HepG2 (cell line): ENCODE measurements around the gene CPHXL.

ENCODE experiments used
- EZH2 ChIP-seq: conservative IDR thresholded peaks from 2 replicates; pipeline ENCODE4 v1.6.1; 2012; ENCODE audit warnings: mild to moderate bottlenecking, low read depth, low read length, moderate library complexity
- KDM1A ChIP-seq: IDR thresholded peaks from 2 replicates; pipeline ENCODE4 v1.6.1; 2016; ENCODE audit warnings: missing compliant biosample characterization
- KLF16 ChIP-seq, 2 experiments: sonication (generic) in 1 of 2; formaldehyde crosslinking in 1 of 2; IDR thresholded peaks; 2 replicates each; pipeline versions ENCODE4 v1.6.1 to v1.8.0; 2016 to 2023; ENCODE audit warnings: missing genetic modification reagents in 2 of 2, missing compliant biosample characterization in 1 of 2
- NKX3-1 ChIP-seq: sonication (generic); formaldehyde crosslinking; IDR thresholded peaks from 2 replicates; pipeline ENCODE4 v1.5.0; 2020; ENCODE audit warnings: missing genetic modification reagents
- RFXANK ChIP-seq: IDR thresholded peaks from 2 replicates; pipeline ENCODE4 v1.6.1; 2016
- ZNF768 ChIP-seq: sonication (generic); formaldehyde crosslinking; IDR thresholded peaks from 2 replicates; pipeline ENCODE4 v1.4.0; 2020; ENCODE audit warnings: missing genetic modification reagents
- TF ChIP-seq, protein P1 (sequence below): sonication (generic); formaldehyde crosslinking; IDR thresholded peaks from 2 replicates; pipeline ENCODE4 v1.5.0; 2020; ENCODE audit warnings: mild to moderate bottlenecking, missing genetic modification reagents, moderate library complexity
- TF ChIP-seq, protein P2 (sequence below), 2 experiments: sonication (generic) in 1 of 2; formaldehyde crosslinking in 1 of 2; IDR thresholded peaks; 2 replicates each; pipeline versions ENCODE4 v1.5.1 to v1.6.1; 2011 to 2020; ENCODE audit warnings: borderline replicate concordance in 1 of 2, low read depth in 1 of 2, low read length in 1 of 2, mild to moderate bottlenecking in 1 of 2, missing genetic modification reagents in 1 of 2, moderate library complexity in 1 of 2

- TF ChIP-seq ZNF768, result no peak
- no peak for TF ChIP-seq KDM1A (CRISPR knock-in tag)
- TF ChIP-seq, protein P1, sequence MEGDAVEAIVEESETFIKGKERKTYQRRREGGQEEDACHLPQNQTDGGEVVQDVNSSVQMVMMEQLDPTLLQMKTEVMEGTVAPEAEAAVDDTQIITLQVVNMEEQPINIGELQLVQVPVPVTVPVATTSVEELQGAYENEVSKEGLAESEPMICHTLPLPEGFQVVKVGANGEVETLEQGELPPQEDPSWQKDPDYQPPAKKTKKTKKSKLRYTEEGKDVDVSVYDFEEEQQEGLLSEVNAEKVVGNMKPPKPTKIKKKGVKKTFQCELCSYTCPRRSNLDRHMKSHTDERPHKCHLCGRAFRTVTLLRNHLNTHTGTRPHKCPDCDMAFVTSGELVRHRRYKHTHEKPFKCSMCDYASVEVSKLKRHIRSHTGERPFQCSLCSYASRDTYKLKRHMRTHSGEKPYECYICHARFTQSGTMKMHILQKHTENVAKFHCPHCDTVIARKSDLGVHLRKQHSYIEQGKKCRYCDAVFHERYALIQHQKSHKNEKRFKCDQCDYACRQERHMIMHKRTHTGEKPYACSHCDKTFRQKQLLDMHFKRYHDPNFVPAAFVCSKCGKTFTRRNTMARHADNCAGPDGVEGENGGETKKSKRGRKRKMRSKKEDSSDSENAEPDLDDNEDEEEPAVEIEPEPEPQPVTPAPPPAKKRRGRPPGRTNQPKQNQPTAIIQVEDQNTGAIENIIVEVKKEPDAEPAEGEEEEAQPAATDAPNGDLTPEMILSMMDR (CRISPR knock-in tag), result no peak
- no peak for TF ChIP-seq EZH2
- no peak for TF ChIP-seq NKX3-1 (CRISPR knock-in tag)
- no peak for TF ChIP-seq KLF16 (CRISPR knock-in tag; IDR thresholded peaks at IDR 0.05)
- TF ChIP-seq, protein P2, sequence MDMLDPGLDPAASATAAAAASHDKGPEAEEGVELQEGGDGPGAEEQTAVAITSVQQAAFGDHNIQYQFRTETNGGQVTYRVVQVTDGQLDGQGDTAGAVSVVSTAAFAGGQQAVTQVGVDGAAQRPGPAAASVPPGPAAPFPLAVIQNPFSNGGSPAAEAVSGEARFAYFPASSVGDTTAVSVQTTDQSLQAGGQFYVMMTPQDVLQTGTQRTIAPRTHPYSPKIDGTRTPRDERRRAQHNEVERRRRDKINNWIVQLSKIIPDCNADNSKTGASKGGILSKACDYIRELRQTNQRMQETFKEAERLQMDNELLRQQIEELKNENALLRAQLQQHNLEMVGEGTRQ (IDR thresholded peaks at IDR 0.05; ENCODE audit: low read depth, low read length), result no peak
- TF ChIP-seq, protein P2 (CRISPR knock-in tag; IDR thresholded peaks at IDR 0.05; ENCODE audit: borderline replicate concordance), result no peak
- TF ChIP-seq RFXANK, result no peak
Observed at GRCh38 chr16:75758215-75758614, 31.9 kb upstream of the CPHXL start.
